GM12864 (cell line): ENCODE results near the gene PLAGL1.
"Not testable (repeated sequence)": the region's sequence is repeated elsewhere in the genome, so short reads cannot be mapped to it uniquely, and the experiment has no call there.

ENCODE experiments used
- DNase-seq: peaks from one replicate; pipeline ENCODE4 v3.0.0-alpha.2; 2011; ENCODE audit warnings: low read depth
- H3K4me3 ChIP-seq: 2 replicates; pipeline ENCODE4 v1.5.1; 2011; ENCODE audit warnings: mild to moderate bottlenecking, low read depth, low read length, control low read depth
- CTCF ChIP-seq: IDR thresholded peaks from 2 replicates; pipeline ENCODE4 v1.5.1; 2011; ENCODE audit warnings: low read depth, mild to moderate bottlenecking, moderate library complexity, low read length, control low read depth, inconsistent platforms; ENCODE audit errors: missing control alignments

The PLAGL1 gene, protein sequence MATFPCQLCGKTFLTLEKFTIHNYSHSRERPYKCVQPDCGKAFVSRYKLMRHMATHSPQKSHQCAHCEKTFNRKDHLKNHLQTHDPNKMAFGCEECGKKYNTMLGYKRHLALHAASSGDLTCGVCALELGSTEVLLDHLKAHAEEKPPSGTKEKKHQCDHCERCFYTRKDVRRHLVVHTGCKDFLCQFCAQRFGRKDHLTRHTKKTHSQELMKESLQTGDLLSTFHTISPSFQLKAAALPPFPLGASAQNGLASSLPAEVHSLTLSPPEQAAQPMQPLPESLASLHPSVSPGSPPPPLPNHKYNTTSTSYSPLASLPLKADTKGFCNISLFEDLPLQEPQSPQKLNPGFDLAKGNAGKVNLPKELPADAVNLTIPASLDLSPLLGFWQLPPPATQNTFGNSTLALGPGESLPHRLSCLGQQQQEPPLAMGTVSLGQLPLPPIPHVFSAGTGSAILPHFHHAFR

DNA sequence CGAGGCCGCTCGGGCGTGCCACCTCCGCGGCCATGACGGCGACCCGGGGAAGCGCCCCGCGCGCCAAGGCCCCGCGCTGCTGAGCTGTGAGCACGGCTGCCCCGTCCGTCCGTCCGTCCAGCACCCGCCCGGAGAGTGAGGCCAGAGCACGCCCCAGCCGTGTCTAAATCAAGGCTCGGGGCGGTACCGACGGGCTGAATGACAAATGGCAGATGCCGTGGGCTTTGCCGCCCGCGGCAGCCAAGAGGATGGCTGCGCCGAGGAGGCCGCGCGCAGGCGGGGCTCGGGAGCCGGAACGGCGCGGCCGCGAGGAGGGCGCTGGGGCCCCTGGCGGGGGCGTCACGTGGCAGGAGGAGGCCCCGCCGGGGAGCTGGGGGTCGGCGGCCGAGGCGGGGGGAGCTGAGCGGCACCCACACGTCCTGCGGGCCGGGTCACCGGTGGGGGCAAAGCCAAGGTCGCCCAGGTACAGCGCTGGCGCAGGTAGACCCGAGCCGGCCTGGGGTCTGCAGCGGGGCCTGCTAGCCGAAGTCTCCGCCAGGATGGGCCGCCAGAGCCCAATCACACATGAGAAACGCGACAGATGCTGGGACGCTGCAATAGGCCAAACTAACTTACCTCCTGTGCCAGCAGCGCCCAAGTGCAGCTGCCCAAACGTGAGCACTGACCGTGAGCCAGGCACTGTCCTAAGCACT lies at the start of gene PLAGL1:
Gene PLAGL1 (minus strand): TSS at position 140 of the 692 bp plus-strand sequence. CDS start 60,123 bp downstream, outside the sequence.
- peak within 1 kb of the TSS; percentile 40 for H3K4me3 ChIP-seq
- no peak for DNase-seq
- TF ChIP-seq CTCF, result no peak

DNA sequence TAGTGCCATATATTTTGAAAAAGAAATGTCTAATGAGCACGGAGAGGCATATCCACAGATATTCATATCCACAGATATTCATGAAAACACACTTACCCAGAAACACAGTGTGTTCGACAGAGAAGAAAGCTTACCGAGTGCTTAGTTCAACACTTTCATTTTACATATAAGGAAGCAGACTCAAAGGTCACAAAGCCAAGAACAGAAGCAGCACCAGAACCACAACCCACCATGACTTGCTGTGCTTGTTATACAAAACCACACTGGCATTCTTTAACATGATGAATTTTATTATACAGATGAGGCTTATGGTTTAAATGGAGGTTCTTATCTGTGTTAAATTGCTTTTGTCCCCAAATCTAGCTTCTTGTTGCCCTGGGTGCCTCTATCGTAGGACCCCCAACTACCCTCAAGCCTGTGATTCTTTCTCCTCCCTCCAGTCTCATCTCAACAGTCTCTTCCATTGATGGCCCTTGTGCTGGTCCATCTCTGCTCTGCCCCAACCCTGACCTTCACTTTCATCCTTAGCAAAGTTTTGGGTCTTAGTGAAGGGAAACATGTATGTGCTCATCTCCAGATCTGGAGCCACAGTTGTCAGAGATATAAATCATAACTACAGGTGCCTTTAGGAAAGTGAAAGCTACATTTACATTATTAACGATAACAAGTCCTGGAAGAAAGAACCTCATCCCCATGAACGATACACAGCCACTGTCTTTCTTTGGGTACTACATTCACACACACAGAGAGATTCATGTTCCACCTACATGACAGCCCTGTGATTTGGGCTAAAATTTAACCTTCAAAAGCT lies 47.3 kb upstream of the PLAGL1 start:
- peak overlapping the region; percentile 26; the same call in 1 of the 2 replicates for H3K4me3 ChIP-seq
- no peak for DNase-seq
- TF ChIP-seq CTCF, result no peak

- H3K4me3 ChIP-seq, result no peak overlapping the region
- TF ChIP-seq CTCF, result no peak
- no peak for DNase-seq
These were observed 45.5 kb upstream of the PLAGL1 start for GRCh38 chr6:144053601-144054000.

DNA sequence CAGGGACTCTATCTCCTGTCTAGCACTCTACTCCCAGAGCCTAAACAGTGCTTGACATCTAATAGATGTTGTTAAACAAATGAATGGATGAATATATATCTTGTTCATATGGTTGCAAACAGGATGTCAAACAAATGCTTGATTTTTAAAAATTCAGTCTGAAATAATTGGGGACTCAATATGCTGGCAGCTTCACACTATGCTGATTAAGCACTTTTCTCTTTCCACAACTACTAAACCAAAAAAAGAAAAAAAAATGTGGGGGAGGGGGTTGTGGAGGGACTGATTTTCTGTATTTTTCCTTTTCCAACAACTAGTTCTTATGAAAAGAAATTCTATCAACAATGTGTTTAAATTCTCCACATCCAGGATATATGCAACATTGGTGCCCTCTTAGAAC lies 44.4 kb upstream of the PLAGL1 start:
- TF ChIP-seq CTCF, result no peak
- no peak for DNase-seq

GRCh38 chr6:144049386-144049785 lies 41.3 kb upstream of the PLAGL1 start:
- no peak for TF ChIP-seq CTCF
- H3K4me3 ChIP-seq, result no peak overlapping the region
- no peak for DNase-seq

More for the DNA sequence above, 44.4 kb upstream of the PLAGL1 start:
- H3K4me3 ChIP-seq, result no peak overlapping the region

- no peak overlapping the region for H3K4me3 ChIP-seq
- DNase-seq, result no peak
- TF ChIP-seq CTCF, result no peak
These were observed 39.6 kb upstream of the PLAGL1 start for GRCh38 chr6:144047688-144048087.

GRCh38 chr6:144046672-144047071 lies 38.6 kb upstream of the PLAGL1 start:
- not testable (repeated sequence) for H3K4me3 ChIP-seq

DNA sequence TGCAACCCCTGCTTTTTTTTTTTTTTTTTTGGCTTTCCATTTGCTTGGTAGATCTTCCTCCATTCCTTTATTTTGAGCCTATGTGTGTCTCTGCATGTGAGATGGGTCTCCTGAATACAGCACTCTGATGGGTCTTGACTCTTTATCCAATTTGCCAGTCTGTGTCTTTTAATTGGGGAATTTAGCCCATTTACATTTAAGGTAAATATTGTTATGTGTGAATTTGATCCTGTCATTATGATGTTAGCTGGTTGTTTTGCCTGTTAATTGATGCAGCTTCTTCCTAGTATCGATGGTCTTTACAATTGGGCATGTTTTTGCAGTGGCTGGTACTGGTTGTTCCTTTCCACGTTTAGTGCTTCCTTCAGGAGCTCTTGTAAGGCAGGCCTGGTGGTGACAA lies 36.9 kb upstream of the PLAGL1 start:
- DNase-seq, H3K4me3 ChIP-seq: not testable (repeated sequence)

More at GRCh38 chr6:144046672-144047071, 38.6 kb upstream of the PLAGL1 start:
- not testable (repeated sequence) for DNase-seq
